H1 (cell line): ENCODE results near the gene NMRK1. TPM values are rescaled to one million over a fixed set of nuclear protein-coding genes. Genes with fewer than 3 reads are reported as not detected.

Experiments
- EP300 ChIP-seq, 2 experiments: IDR thresholded peaks; 1 replicate in 1 of 2; 2 replicates in 1 of 2; pipeline ENCODE4 v1.6.1; 2011 to 2012; ENCODE audit warnings: low read depth in 2 of 2, low read length in 2 of 2, mild to moderate bottlenecking in 2 of 2, borderline replicate concordance in 1 of 2, inconsistent platforms in 1 of 2, moderate library complexity in 1 of 2
- FOSL1 ChIP-seq: IDR thresholded peaks from 2 replicates; pipeline ENCODE4 v1.6.1; 2011; ENCODE audit warnings: mild to moderate bottlenecking, low read depth, low read length, moderate library complexity; ENCODE audit not compliant: insufficient read depth
- RNF2 ChIP-seq: fragments of 200-900, 300-1000 bp; sonication (generic); IDR thresholded peaks from 2 replicates; pipeline ENCODE4 v1.7.1; 2016; ENCODE audit warnings: borderline replicate concordance, low read depth, mild to moderate bottlenecking, antibody characterized with exemption, low read length; ENCODE audit not compliant: poor library complexity, severe bottlenecking; ENCODE audit errors: missing control alignments
- SAP30 ChIP-seq: fragments of 300-600 bp; sonication (generic); IDR thresholded peaks from 2 replicates; pipeline ENCODE4 v1.7.1; 2012; ENCODE audit warnings: low read length, moderate library complexity, mild to moderate bottlenecking, inconsistent platforms; ENCODE audit not compliant: insufficient read depth, insufficient replicate concordance
- SIRT6 ChIP-seq: IDR thresholded peaks from one replicate; pipeline ENCODE4 v1.7.1; 2012; ENCODE audit warnings: low read length, inconsistent platforms
- YY1 ChIP-seq: IDR thresholded peaks from 2 replicates; pipeline ENCODE4 v1.6.1; 2011; ENCODE audit warnings: low read depth, mild to moderate bottlenecking, low read length
- polyA plus RNA-seq, 7 experiments: library from polyadenylated mRNA; depleted of rRNA in 3 of 7; stranded (reverse) in 5 of 7; unstranded in 2 of 7; fragments of >200 nt in 5 of 7; fragments of 200-250 nt in 2 of 7; gene quantifications; 1 replicate in 5 of 7; 2 replicates in 1 of 7; 4 replicates in 1 of 7; pipeline versions ENCODE4 v1.2.1 to v1.2.3, GENCODE V29; 2011 to 2013; ENCODE audit warnings: missing spikeins in 2 of 7, mixed read lengths in 2 of 7
- total RNA-seq: library from RNA; stranded (reverse); fragmentation: NEBNext Ultra II Directional; extraction: Animal tissue kit (Norgen Biotek cat#: 25700); gene quantifications from 2 replicates; pipeline ENCODE4 v1.2.1, GENCODE V29; 2021
- TF ChIP-seq, protein P1 (sequence below): fragments of 300-600 bp; sonication (generic); IDR thresholded peaks from 2 replicates; pipeline ENCODE4 v1.7.1; 2012; ENCODE audit warnings: low read length, moderate library complexity, mild to moderate bottlenecking, inconsistent platforms; ENCODE audit not compliant: insufficient replicate concordance

NMRK1 gene
- total and polyA plus RNA-seq, 2 of the 8 experiments (the other 6 are each of a cell fraction or from before 2014, with no cell fraction given): 5.8 to 8.1 TPM

DNA sequence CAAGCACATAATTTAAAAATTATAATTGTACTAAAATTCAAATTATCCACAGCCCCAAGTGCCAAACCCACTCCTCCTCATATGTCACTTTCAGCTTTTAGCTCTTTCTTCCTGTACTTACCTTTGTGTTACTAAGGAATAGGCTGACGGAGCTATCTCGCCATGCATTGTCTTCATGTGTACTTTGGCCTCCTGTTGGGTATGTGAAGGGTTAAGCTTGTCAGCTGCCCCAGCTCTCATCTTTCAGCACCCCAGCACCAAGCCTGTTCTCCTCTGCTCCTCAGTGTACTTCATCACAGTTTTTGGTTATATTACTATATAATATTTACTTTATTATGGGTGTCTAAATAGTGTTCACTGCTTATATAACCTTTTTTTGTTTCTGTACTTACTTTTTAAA is 46.5 kb upstream of the NMRK1 start (continued):
- TF ChIP-seq SAP30 (no peak), SIRT6 (no peak), EP300 (IDR thresholded peaks at IDR 0.05; ENCODE audit: borderline replicate concordance in 1 of 2, low read depth in 2 of 2, low read length in 2 of 2) (no peak), FOSL1 (no peak), YY1 (no peak), RNF2 (no peak)
- TF ChIP-seq, protein P1, sequence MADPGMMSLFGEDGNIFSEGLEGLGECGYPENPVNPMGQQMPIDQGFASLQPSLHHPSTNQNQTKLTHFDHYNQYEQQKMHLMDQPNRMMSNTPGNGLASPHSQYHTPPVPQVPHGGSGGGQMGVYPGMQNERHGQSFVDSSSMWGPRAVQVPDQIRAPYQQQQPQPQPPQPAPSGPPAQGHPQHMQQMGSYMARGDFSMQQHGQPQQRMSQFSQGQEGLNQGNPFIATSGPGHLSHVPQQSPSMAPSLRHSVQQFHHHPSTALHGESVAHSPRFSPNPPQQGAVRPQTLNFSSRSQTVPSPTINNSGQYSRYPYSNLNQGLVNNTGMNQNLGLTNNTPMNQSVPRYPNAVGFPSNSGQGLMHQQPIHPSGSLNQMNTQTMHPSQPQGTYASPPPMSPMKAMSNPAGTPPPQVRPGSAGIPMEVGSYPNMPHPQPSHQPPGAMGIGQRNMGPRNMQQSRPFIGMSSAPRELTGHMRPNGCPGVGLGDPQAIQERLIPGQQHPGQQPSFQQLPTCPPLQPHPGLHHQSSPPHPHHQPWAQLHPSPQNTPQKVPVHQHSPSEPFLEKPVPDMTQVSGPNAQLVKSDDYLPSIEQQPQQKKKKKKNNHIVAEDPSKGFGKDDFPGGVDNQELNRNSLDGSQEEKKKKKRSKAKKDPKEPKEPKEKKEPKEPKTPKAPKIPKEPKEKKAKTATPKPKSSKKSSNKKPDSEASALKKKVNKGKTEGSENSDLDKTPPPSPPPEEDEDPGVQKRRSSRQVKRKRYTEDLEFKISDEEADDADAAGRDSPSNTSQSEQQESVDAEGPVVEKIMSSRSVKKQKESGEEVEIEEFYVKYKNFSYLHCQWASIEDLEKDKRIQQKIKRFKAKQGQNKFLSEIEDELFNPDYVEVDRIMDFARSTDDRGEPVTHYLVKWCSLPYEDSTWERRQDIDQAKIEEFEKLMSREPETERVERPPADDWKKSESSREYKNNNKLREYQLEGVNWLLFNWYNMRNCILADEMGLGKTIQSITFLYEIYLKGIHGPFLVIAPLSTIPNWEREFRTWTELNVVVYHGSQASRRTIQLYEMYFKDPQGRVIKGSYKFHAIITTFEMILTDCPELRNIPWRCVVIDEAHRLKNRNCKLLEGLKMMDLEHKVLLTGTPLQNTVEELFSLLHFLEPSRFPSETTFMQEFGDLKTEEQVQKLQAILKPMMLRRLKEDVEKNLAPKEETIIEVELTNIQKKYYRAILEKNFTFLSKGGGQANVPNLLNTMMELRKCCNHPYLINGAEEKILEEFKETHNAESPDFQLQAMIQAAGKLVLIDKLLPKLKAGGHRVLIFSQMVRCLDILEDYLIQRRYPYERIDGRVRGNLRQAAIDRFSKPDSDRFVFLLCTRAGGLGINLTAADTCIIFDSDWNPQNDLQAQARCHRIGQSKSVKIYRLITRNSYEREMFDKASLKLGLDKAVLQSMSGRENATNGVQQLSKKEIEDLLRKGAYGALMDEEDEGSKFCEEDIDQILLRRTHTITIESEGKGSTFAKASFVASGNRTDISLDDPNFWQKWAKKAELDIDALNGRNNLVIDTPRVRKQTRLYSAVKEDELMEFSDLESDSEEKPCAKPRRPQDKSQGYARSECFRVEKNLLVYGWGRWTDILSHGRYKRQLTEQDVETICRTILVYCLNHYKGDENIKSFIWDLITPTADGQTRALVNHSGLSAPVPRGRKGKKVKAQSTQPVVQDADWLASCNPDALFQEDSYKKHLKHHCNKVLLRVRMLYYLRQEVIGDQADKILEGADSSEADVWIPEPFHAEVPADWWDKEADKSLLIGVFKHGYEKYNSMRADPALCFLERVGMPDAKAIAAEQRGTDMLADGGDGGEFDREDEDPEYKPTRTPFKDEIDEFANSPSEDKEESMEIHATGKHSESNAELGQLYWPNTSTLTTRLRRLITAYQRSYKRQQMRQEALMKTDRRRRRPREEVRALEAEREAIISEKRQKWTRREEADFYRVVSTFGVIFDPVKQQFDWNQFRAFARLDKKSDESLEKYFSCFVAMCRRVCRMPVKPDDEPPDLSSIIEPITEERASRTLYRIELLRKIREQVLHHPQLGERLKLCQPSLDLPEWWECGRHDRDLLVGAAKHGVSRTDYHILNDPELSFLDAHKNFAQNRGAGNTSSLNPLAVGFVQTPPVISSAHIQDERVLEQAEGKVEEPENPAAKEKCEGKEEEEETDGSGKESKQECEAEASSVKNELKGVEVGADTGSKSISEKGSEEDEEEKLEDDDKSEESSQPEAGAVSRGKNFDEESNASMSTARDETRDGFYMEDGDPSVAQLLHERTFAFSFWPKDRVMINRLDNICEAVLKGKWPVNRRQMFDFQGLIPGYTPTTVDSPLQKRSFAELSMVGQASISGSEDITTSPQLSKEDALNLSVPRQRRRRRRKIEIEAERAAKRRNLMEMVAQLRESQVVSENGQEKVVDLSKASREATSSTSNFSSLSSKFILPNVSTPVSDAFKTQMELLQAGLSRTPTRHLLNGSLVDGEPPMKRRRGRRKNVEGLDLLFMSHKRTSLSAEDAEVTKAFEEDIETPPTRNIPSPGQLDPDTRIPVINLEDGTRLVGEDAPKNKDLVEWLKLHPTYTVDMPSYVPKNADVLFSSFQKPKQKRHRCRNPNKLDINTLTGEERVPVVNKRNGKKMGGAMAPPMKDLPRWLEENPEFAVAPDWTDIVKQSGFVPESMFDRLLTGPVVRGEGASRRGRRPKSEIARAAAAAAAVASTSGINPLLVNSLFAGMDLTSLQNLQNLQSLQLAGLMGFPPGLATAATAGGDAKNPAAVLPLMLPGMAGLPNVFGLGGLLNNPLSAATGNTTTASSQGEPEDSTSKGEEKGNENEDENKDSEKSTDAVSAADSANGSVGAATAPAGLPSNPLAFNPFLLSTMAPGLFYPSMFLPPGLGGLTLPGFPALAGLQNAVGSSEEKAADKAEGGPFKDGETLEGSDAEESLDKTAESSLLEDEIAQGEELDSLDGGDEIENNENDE: no peak
